Measurements from ENCODE around the gene SNRNP48.

Gene SNRNP48

DNA sequence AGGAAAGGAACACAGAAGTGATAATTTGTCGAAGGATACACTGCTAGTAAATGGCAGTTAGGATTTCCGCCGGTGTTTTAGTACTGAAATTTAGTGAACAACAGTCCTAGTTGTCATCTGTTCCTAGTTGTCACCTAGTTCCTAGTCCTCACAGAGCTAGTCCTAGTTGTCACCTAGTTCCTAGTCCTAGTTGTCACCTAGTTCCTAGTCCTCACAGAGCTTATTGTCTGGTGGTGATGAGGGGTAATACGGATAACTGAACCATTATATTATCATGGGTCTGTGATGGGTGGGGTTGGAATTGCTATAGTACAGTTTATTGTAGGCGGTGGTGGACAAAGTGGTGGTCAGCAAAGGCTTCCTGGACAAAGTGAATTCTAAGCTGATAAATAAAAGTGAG is 1.8 kb downstream of the SNRNP48 start:
- in situ Hi-C loops (cut with HindIII; ENCODE audit: low sequenced_read_pairs): no loop called here

DNA sequence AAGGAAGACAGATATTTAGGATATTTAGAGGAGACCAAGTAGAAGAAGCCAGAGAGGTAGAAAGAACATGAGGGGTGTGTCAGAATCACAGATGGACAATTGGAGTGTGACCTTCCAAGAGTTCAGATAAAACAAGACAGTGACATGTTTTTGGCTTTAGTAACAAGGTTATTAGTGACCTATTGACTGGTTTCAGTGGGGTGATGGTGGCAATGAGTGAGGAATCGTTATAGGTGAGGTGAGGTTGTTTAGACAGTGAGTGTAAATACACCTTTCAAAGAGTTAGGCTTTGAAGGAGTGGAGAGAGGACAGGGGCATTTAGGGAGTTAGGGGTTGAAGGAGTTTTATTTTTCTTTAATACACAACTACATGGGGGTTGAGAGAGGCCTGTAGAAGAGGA is 3.2 kb downstream of the SNRNP48 start:
- in situ Hi-C loops (cut with HindIII; ENCODE audit: low sequenced_read_pairs): no loop called here

DNA sequence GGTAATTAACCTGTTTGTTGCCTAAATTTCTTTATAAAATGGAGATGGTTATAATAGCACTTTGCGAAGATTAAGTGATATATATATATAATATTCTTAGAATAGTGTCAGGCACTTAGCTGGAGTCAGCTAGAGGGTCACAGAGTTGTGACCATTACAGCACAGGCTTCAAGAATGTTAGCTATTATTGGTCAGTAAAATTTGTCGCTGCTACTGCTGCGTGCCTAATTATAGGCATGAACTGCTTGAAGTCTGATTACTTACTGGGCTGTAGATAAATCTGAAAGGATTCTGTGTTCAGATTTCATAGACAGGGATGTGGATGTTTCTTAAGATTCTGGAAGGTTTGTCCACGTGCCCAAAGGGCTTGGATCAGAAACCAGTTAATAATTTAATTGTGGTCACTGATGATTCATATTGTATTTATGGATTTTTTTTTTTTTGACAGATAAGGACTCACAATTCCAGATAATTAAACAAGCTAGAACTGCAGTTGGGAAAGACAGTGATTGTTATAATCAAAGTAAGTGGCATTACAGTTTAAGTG is 4.7 kb downstream of the SNRNP48 start:
- in situ Hi-C loops (cut with HindIII; ENCODE audit: low sequenced_read_pairs): no loop called here

DNA sequence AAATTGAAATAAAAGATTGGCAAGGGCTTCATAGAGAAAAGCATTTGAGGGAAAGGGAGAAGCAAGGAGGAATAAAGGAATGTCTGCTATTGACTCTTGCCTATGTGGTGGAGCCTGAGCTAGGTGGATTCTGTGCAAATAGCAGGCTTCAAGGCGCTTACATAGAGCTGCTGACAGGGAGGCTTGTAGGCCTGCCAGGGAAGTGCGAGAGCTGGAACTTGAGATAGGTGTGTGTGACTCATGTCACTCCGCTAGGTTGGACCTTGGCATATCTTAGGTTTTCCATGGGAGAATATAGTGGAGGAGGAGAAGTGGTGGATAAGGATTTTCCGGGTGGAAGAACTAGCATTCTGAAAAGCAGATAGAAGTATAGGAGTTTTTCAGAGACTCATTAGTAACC is 14.0 kb downstream of the SNRNP48 start:
- in situ Hi-C loops (cut with HindIII; ENCODE audit: low sequenced_read_pairs): no loop called here

DNA sequence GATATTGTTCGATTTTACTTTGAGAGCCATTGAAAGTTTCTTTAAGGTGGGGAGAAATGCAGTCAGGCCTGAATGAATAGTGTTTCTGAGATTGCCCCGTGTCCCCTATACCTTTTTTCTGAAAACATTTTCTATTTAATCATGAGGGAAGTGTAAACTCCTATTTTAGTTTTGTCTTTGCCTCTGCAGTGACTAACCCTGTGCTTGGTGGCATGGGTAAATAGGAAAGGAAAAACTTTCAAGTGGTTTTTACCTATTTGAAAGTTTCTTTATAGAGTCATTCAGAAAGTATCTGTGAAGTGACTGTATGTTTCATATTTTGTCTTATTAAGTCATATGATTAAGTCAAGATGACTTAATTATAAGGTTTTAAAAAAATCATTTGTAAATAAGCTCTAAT is 14.5 kb downstream of the SNRNP48 start:
- in situ Hi-C loops (cut with HindIII; ENCODE audit: low sequenced_read_pairs): no loop called here

DNA sequence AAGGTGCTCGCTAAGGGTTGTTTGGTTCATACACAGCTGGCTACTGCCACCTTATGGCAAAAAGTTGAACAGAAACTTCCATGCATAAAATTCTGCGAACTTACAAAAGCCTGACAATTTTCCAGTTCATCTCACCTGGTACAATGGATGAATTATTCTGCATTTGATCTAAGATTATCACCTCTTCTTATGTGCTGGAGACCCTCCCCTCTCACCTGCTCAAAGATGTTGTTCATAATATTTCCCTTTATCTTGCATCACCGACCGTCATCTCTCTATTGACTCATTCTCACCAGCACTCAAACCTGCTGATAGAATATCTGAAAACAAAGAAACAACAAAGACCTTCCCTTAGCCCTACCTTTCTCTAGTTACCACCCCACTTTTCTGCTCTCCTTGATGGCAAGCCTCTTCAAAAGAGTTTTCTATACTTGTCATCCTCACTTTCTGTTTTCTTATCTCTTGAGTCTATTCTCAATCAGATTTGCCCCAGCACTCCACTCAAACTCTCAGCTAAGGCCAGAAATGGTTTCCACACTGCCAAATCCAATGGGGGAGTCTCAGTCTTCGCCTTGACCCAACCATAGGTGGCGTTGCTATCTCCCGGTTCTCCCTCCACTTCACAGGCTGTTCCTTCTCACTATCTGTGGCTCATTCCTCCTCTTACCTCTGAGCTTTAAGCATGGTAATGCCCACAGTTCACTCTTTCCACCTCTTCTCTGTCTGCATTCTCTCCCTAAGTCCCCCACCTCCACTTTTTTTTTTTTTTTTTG is 25.8 kb downstream of the SNRNP48 start:
- in situ Hi-C loops (cut with HindIII; ENCODE audit: low sequenced_read_pairs): no loop called here

DNA sequence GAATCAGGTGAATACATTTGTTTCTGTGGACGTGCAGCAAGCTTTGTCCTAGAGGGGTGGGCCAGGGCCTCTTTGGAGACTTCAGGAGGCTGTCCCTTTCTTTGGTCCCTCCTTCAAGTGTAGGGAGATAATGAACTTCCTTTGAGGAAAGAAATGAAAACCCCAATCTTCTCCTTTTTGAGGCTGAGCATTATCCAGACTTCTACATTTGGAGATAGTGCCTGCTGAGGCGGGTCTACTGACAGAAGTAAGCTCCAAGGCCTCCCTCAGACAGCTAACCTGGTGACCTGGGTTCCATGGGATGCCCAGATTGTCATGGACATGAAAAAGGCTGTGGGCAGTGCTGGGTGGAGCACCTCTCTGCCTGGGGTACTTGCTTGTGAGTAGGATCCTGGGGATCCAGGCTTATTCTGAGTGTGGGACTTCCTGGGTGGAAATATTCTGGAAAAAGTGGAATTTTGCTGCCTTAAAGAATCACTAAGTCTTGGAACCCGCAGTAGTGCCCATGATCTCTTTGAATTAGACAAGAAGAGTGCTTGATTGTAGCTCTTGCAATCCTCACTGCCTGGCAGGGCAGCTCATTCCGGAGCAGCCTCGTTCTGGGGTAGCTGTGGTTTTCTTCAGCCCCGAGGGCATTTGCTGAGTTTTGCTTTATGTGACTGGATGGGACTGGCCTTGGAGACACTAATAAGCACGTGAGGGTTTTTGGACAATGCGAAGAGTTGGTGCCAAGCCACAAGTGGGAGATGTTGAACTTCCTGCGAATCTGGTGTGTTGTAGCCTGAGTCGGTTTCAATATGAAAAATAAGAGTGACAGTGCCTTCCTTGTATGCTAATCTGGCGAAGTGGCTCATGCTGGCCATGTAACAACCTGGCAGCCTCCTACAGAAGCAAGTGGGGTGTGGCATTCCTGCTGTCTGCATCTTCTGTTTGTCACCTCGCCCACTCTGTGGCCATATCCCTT is 28.1 kb downstream of the SNRNP48 start:
- in situ Hi-C loops (cut with HindIII; ENCODE audit: low sequenced_read_pairs): no loop called here

DNA sequence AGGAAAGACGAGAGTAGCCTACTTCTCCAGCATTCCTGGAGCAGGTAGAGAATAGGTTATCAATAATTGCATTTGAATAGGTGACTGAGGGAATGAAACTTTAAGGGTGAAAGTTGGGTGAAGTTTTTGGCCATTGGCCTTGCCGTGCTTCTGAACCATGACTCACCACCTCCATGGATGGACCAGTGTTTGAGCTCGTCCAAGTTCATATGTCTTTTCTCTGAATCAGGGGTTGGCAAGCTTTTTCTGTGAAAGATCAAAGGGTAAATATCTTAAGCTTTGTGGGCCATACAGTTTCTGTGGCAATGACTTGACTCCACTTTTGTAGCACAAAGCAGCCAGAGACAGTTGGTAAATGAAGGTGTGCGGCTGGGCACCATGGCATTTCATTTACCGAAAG is 31.8 kb downstream of the SNRNP48 start:
- in situ Hi-C loops (cut with HindIII; ENCODE audit: low sequenced_read_pairs): no loop called here

DNA sequence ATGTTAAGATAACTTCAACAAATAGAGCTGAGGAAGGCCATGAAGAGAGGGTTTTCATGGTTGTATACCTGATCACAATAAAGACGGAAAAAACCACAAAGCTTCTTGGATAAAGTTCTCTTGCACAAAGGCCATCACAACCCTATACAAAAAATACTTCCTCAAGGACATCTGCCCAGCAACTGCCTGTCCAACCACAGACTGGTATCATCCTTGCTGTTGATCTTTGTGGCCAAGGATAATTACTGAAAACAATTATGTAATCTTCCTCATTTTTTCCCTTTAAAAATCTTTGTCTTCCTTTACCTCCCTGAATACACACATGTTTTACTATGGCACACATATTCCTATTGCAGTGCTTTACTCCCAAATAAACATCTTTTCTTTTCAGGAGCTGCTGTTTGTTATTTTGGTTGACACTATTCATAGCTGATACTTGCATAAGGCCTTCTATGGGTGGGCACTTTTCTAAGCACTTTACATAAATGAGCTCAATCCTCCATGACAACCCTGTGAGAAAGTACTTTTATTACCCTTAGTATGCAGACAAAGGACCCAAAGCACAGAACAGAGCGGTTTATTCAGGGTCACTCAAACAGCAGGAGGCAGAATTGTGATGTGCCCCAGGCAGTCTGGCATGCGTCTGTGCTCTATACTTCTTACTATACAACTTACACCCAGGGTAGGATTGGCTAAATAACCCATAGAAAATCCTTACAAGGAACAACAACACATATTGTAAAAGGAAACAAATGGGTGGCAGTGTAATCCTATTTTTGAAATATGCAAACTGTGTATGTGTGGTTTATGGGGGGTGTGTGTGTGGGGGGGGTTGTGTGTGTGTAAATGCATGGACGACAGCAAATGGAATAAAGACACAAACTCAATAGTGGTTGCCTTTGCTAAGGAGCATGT is 35.1 kb downstream of the SNRNP48 start:
- in situ Hi-C loops (cut with HindIII; ENCODE audit: low sequenced_read_pairs): no loop called here

DNA sequence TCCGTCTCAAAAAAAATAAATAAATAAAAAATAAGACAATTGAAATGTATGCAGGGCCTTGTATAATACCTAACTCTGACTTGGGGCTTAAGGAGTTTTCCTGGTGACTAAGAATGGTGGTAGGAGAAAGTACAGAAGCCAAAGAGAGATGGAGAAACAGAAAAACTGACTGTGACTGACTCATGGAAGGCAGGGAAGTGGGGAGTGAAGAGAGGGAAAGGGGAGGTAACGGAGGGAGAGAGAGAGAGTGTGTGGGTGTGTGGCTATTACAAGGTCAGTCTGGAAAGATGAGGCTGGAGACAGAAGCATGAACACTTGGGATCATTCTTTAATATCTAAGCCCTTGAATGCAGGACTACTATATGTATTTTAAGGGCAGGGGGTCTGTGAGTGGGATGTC is 38.5 kb downstream of the SNRNP48 start:
- in situ Hi-C loops (cut with HindIII; ENCODE audit: low sequenced_read_pairs): no loop called here

DNA sequence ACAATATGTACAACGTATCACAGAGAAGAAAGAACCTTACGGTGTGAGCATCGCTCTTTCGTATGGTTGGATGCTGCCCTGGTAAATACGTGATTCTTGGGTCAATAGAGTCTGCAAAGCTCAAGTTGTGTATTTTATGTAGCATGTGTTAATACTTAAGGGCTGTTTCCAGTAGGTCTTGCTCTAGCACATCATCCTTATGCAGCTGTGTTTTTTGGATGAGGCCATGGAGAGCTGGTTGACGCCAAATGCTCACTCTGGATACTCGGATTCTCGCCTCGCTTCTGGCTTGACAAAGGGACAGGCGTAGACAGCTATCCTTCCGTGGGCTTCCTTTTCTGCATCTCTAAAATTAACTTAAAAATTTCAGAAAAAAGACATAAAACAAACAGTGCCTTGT is 38.9 kb downstream of the SNRNP48 start:
- in situ Hi-C loops (cut with HindIII; ENCODE audit: low sequenced_read_pairs): no loop called here

DNA sequence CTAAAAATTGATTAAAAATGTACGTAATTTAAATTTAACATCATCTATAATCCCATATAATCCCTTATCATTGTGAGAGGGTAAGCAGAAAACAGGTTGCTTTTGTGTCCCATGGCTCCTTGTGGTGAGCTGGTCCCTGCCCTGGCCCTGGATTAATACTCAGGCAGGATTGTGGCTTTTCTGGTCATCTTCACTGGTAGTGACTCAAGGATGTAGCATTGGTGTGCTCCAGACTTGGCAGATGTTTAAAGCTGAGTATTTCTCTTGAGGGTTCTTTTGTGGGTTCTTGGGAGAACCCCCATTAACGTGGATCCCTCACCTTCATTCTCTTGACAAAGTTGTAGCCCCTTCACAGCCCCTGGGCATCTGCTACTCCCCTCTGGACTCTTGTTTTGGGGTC is 39.3 kb downstream of the SNRNP48 start:
- in situ Hi-C loops (cut with HindIII; ENCODE audit: low sequenced_read_pairs): no loop called here

DNA sequence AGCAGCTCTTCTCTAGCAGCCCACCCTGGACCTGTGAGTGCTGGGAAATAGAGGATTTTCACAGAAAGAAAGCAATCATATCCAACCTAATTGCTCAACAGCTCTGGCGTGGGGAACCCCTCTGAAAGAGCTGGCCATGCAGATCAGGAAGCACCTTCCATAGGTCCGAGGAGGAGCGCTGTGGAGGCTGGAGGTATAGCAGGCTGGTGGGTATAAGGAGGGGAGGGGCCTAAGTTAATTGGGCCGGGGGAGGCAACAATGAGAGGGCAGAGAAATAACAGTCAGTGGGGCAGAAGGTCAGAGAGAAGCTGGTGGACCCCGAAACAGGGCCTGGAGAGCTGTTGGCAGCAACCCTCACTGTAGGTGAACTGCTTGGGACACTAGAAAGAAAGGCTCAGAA is 40.8 kb downstream of the SNRNP48 start:
- in situ Hi-C loops (cut with HindIII; ENCODE audit: low sequenced_read_pairs): no loop called here

DNA sequence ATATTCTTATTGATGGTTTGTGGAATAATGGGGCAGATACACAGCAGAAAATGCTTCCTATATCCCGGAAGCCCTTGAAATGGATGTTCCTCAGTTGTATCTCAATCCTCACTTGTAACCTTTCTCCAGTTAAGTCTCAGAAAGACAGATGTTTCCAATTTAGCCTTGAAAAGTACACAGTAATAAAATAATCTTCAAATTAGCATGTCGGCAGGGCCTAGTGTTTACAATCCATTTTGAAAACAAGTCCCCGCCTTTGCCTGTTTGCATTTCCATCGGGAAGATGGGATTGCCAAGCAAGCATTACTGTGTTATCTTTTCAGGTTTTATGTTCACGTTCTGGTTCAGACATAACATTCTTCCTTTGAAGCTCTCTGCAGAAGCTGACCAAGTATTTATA is 41.5 kb downstream of the SNRNP48 start:
- in situ Hi-C loops (cut with HindIII; ENCODE audit: low sequenced_read_pairs): no loop called here

DNA sequence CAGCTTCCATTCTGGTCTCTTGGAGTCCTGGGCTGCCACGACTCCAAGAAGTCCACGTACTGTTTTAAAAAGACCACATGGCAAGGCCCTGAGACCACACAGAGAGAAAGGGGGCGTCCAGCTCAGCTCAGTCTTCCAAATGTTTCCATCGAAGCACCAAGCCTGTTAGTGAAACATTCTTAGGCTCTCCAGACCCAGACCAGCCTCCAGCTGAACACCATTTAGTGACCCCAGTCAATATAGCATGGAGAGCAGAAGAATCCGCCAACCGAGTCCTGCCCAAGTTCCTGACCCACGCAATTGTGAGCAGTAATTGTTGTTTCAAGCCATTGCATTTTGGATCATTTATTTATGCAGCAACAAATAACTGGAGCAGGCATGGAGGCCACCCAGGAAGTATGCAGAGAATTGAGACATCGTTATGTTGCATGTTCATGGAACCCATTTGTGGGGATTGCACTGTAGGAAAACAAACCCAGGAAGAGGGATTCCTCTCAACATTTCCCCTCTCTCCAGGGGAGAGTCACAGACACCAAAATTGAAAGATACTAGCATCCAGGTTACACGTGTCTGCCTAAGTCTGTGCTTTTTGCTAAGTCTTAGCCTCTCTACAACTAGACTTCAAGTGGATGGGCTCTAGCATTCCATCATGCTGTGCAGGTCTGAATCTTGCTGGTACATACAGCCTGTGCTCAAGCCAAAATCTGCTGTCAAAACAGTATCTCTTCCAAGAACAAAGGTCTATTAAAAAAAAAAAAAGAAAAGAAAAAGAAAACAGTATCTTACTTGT is 42.7 kb downstream of the SNRNP48 start:
- in situ Hi-C loops (cut with HindIII; ENCODE audit: low sequenced_read_pairs): no loop called here

DNA sequence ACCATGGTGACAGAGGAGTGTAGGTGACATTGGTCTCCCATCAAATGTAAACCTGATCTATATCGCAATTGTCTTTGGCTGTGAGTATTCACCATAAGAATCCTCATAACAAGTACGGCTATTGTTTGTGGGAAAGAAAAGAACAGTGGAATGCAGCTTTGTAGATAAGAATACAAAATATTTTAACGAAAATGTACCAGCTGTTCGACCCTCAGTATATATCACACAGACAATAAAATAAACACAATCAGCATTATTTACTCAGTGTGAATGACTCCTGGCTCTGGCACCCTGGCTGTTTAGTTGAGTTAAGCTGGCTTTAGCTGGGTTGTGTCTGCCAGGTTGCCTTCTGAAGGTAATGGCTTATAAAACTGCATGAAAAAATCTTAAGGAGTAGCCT is 43.4 kb downstream of the SNRNP48 start:
- in situ Hi-C loops (cut with HindIII; ENCODE audit: low sequenced_read_pairs): no loop called here

DNA sequence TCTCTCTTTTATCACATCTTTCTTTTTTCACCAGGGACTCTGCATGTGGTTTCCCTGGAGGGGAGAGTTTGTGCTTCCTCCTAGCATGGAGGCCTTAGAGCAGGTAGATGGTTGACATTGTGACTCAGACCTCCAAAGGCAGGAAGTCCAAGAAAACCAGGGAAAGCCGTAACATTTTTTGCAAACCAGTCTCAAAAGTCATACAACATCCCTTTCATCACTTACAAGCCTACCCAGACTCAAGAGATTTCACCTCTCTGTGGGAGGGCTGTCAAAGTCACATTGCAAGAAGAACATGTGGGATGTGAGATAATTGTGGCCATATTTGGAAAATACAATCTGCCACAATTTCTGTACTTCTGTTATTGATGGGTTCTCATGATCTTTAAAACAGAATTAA is 46.2 kb downstream of the SNRNP48 start:
- in situ Hi-C loops (cut with HindIII; ENCODE audit: low sequenced_read_pairs): no loop called here

DNA sequence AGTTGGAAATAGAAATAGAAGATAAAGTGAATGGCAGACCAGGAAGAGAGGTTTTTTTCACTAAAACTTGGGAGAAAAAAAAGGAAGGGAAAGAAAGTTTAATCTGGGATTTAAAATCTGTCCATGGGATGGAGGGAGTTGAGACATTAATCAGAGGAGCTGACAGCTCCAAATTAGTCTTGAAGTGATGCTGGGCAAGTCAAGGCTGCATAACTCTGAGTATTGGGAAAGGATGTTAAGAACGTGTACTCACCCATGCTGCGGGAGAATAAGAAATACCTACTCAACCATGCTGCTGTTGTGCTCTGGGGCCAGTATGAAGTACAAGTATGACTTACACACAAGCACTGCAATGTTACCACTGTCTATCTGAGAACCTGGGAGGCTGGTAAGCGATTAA is 47.5 kb downstream of the SNRNP48 start:
- in situ Hi-C loops (cut with HindIII; ENCODE audit: low sequenced_read_pairs): no loop called here

DNA sequence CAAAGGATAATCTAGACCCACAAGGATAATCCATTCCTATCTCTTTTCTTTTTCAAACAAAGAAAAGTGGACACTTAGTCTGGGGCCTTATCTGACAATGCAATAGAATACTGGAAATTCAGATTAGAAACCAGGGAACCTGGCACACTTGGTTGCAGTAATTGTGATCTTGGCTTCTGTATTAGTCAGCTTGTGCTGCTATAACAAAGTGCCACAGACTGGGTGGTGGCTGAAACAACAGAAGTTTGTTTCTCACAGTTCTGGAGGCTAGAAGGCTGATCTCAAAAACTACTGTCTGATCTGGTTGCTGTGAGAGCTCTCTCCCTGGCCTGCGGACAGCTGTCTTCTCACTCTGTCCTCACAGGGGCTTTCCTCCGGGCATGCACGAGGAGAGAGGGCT is 49.4 kb downstream of the SNRNP48 start:
- in situ Hi-C loops (cut with HindIII; ENCODE audit: low sequenced_read_pairs): no loop called here

DNA sequence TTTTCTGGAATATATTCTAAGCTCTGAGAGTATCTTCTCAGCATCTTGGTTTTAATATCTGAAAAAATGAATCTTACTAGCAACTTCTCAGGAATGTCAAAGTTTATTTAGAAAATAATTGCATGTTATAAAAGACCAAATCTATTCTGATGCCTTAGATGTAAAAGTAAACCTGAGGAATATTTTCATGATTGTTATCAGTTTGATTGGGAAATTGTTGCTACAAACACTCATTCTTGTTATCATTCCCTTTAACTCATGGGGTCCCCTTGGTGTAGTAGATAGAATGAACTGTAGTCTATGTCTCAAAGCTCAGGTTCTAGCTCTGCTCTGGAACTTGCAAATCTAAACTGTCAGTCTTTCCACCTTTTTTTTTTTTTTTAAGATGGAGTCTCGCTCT is 50.0 kb downstream of the SNRNP48 start:
- in situ Hi-C loops (cut with HindIII; ENCODE audit: low sequenced_read_pairs): no loop called here

Data from DLD1 (cell line).